IMR-90 (cell line): ENCODE data around the gene INPP4A.

ENCODE experiments used
- BHLHE40 ChIP-seq: fragments of 150-350 bp; IDR thresholded peaks from 2 replicates; pipeline ENCODE4 v1.6.1; 2016; ENCODE audit warnings: mild to moderate bottlenecking, low read depth, low read length
- CEBPB ChIP-seq: IDR thresholded peaks from 2 replicates; pipeline ENCODE4 v1.6.1; 2012; ENCODE audit warnings: low read depth, low read length, improper control_type of control experiment
- ELK1 ChIP-seq: fragments of 150-350 bp; IDR thresholded peaks from 2 replicates; pipeline ENCODE4 v1.6.1; 2016; ENCODE audit warnings: low read depth, mild to moderate bottlenecking, low read length, moderate library complexity, borderline replicate concordance
- MAZ ChIP-seq: IDR thresholded peaks from 2 replicates; pipeline ENCODE4 v1.6.1; 2012; ENCODE audit warnings: low read depth, mild to moderate bottlenecking, low read length, improper control_type of control experiment, moderate library complexity, borderline replicate concordance
- MXI1 ChIP-seq: IDR thresholded peaks from 2 replicates; pipeline ENCODE4 v1.6.1; 2012; ENCODE audit warnings: low read depth, mild to moderate bottlenecking, low read length, moderate library complexity, borderline replicate concordance
- POLR2A ChIP-seq: IDR thresholded peaks from 2 replicates; pipeline ENCODE4 v1.6.1; 2012; ENCODE audit warnings: mild to moderate bottlenecking, low read depth, low read length
- RCOR1 ChIP-seq: IDR thresholded peaks from 2 replicates; pipeline ENCODE4 v1.6.1; 2012; ENCODE audit warnings: mild to moderate bottlenecking, low read length, improper control_type of control experiment; ENCODE audit not compliant: insufficient replicate concordance
- RFX5 ChIP-seq: IDR thresholded peaks from 2 replicates; pipeline ENCODE4 v1.8.0; 2012; ENCODE audit warnings: low read depth, mild to moderate bottlenecking, low read length, moderate library complexity
- USF2 ChIP-seq: fragments of 150-350 bp; IDR thresholded peaks from 2 replicates; pipeline ENCODE4 v1.6.1; 2017; ENCODE audit warnings: mild to moderate bottlenecking, antibody characterized with exemption, low read length, low read depth
- TF ChIP-seq, protein P1 (sequence below): conservative IDR thresholded peaks from 2 replicates; pipeline ENCODE4 v1.5.1; 2012; ENCODE audit warnings: mild to moderate bottlenecking, low read depth, low read length, improper control_type of control experiment

- TF ChIP-seq POLR2A (no peak), USF2 (no peak), ELK1 (no peak), MXI1 (no peak), RCOR1 (no peak), RFX5 (no peak), BHLHE40 (no peak), CEBPB (no peak), MAZ (no peak)
- TF ChIP-seq, protein P1, sequence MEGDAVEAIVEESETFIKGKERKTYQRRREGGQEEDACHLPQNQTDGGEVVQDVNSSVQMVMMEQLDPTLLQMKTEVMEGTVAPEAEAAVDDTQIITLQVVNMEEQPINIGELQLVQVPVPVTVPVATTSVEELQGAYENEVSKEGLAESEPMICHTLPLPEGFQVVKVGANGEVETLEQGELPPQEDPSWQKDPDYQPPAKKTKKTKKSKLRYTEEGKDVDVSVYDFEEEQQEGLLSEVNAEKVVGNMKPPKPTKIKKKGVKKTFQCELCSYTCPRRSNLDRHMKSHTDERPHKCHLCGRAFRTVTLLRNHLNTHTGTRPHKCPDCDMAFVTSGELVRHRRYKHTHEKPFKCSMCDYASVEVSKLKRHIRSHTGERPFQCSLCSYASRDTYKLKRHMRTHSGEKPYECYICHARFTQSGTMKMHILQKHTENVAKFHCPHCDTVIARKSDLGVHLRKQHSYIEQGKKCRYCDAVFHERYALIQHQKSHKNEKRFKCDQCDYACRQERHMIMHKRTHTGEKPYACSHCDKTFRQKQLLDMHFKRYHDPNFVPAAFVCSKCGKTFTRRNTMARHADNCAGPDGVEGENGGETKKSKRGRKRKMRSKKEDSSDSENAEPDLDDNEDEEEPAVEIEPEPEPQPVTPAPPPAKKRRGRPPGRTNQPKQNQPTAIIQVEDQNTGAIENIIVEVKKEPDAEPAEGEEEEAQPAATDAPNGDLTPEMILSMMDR, result no peak
Observed at GRCh38 chr2:98571796-98572195, 127.1 kb downstream of the INPP4A start.
